DMS79 (cell line): ENCODE results near the gene RLN1.
"Not testable (repeated sequence)": the region's sequence is repeated elsewhere in the genome, so short reads cannot be mapped to it uniquely, and the experiment has no call there.

Source experiments
- DNase-seq: peaks from one replicate; lab custom pipeline; 2025; lab: John Stamatoyannopoulos, UW

Gene RLN1

GRCh38 chr9:5338992-5339981 lies at the start of gene RLN1:
Gene RLN1 (minus strand): TSS chr9:5339876. CDS start chr9:5339746, 130 bp downstream.
- not testable (repeated sequence) for DNase-seq

GRCh38 chr9:5389109-5389732 lies 49.5 kb upstream of the RLN1 start:
- no peak for DNase-seq

GRCh38 chr9:5388026-5388819 lies 48.5 kb upstream of the RLN1 start:
- no peak for DNase-seq

GRCh38 chr9:5384436-5384835 lies 44.8 kb upstream of the RLN1 start:
- no peak for DNase-seq

GRCh38 chr9:5382479-5382878 lies 42.8 kb upstream of the RLN1 start:
- DNase-seq, result no peak

GRCh38 chr9:5375790-5376477 lies 36.3 kb upstream of the RLN1 start:
- DNase-seq, result no peak

- DNase-seq, result no peak
These were observed 35.4 kb upstream of the RLN1 start for GRCh38 chr9:5375091-5375490.

GRCh38 chr9:5364294-5365024 lies 24.8 kb upstream of the RLN1 start:
- DNase-seq, result no peak

GRCh38 chr9:5361326-5362010 lies 21.8 kb upstream of the RLN1 start:
- DNase-seq, result no peak

- DNase-seq, result no peak
These were observed 20.7 kb upstream of the RLN1 start for GRCh38 chr9:5360341-5360740.

- no peak for DNase-seq
These were observed 17.9 kb upstream of the RLN1 start for GRCh38 chr9:5357431-5358105.

GRCh38 chr9:5355817-5356216 lies 16.1 kb upstream of the RLN1 start:
- no peak for DNase-seq

GRCh38 chr9:5355226-5355625 lies 15.6 kb upstream of the RLN1 start:
- DNase-seq, result no peak

GRCh38 chr9:5354184-5354583 lies 14.5 kb upstream of the RLN1 start:
- DNase-seq, result no peak

GRCh38 chr9:5352637-5353248 lies 13.1 kb upstream of the RLN1 start:
- DNase-seq, result no peak

GRCh38 chr9:5336688-5337087 lies 3.0 kb downstream of the RLN1 start:
- DNase-seq, result no peak

GRCh38 chr9:5331276-5331675 lies 8.4 kb downstream of the RLN1 start:
- DNase-seq, result not testable (repeated sequence)

- no peak for DNase-seq
These were observed 12.7 kb downstream of the RLN1 start for GRCh38 chr9:5326893-5327548.

- no peak for DNase-seq
These were observed 13.5 kb downstream of the RLN1 start for GRCh38 chr9:5326187-5326586.
